T47D (cell line): ENCODE results near the gene ARHGEF39.
"Not testable (repeated sequence)": the region's sequence is repeated elsewhere in the genome, so short reads cannot be mapped to it uniquely, and the experiment has no call there.

Source experiments
- DNase-seq, 2 experiments: peaks; one replicate each; pipeline versions ENCODE4 v3.0.0 to v3.0.0-alpha.2; 2011 to 2012; ENCODE audit warnings: low read depth in 1 of 2, low spot score in 1 of 2
- JUND ChIP-seq: IDR thresholded peaks from 2 replicates; pipeline ENCODE4 v1.6.1; 2012; ENCODE audit warnings: low read depth
- in situ Hi-C: cut with HindIII; loops from 2 replicates; pipeline ENCODE4 v1.10.0; 2016; ENCODE audit warnings: low sequenced_read_pairs, low pct_unique_long_range_greater_than_20kb

Gene ARHGEF39

GRCh38 chr9:35635730-35636129, 29.3 kb downstream of the ARHGEF39 start:
- no peak for TF ChIP-seq JUND
- in situ Hi-C loops: no loop called here
- no peak for DNase-seq

- no peak for DNase-seq
- no peak for TF ChIP-seq JUND
- in situ Hi-C loops: no loop called here
Measured at GRCh38 chr9:35629597-35629996, 35.4 kb downstream of the ARHGEF39 start.

DNA sequence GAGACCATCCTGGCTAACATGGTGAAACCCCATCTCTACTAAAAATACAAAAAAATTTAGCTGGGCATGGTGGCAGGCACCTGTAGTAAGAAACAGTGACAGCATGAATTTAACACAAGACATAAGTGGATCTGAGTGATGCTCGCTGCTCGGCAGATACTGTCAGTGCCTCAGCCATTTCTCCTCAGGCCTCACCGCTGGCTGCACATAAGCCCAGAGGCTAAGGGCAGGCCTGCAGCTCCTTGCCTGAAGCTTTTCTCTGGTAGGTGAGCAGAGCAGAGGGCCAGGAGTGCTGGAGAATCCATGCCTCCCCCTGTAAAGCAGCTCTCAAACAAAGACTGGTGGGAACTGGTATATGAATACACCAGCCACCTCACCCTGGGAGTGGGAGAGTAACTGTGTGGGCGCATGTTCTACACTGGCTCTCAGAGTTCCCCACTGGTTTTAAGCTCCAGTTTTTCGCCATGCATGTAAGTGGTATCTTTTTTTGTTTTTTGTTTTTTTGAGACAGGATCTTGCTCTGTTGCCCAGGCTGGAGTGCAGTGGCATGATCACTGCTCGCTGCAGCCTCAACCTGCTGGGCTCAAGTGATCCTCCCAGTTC, 36.5 kb downstream of the ARHGEF39 start:
- in situ Hi-C loops: no loop called here
- no peak for DNase-seq
- no peak for TF ChIP-seq JUND

- in situ Hi-C loops: no loop called here
- TF ChIP-seq JUND: no peak
- no peak for DNase-seq
Measured at GRCh38 chr9:35627575-35627974, 37.4 kb downstream of the ARHGEF39 start.

- in situ Hi-C loops: no loop called here
- DNase-seq: no peak
- TF ChIP-seq JUND: no peak
Measured at GRCh38 chr9:35619800-35620158, 45.2 kb downstream of the ARHGEF39 start.

- DNase-seq: no peak
- in situ Hi-C loops: no loop called here
- no peak for TF ChIP-seq JUND
Measured at GRCh38 chr9:35618854-35619799, 45.9 kb downstream of the ARHGEF39 start.

DNA sequence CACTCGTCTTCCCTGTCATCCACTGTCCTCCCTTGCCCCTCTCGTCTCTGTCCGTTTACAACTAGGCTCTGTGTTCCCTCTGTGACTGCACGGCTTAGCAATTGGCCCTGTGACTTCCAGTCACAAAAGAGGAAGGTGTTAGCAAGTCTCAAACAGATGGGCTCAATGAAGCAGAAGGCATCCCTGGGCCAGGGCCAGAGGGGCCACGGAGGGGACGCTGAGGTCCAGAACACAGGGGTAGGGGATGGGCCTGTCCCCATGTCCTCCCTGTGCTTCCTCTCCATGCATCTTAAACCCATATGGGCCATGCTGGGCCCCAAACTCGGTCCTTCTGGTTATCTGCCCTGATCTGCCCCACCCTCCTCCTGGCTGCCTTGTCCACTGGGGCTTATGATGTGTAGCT, 46.7 kb downstream of the ARHGEF39 start, which contains the start of gene CD72:
TSS of gene CD72 (minus strand) at position 89 of the 403 bp plus-strand sequence. CDS start 110 bp downstream, outside the sequence.
- in situ Hi-C loops: no loop called here
- no peak for DNase-seq

GRCh38 chr9:35617548-35617947, 47.4 kb downstream of the ARHGEF39 start:
- TF ChIP-seq JUND: no peak
- in situ Hi-C loops: no loop called here

More for the DNA sequence above, 46.7 kb downstream of the ARHGEF39 start, which contains the start of gene CD72:
- TF ChIP-seq JUND: no peak

DNA sequence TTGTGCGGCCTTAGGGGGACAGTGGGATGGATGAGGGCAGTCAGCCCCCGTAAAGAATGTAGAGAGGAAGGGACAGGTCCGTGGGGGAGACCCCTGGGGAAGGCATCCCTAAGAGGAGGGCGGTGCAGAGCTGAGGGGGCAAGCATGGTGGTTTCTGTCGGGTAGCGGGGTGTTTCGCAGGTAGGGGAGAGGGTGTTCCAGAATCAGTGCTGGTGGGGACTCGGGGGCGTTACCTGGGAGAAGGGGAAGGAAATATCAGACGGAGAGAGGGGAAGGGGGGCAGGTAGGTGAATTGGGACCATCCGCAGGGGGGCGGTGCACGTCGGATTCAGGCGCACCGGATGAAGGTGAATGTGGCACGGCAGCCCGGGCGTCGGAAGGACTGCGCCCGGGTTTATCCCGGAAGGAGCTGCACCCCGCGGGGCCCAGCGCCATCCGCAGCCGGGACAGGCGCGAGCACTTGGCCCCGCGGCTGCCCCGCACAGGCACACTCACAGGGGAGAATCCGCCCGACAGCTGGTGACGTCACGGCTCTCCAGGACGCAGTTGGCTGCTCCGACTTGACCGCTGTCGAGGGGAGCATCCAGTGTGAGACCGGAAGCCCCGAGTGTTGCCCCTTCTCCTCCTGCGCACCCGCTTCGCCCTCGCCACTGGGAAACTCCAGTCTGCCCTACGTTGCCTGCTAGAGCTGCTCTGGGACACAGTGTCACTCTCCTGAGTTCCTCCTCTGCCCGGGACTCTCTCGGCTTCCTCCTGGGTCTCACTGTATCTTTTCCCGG, 48.1 kb downstream of the ARHGEF39 start:
- peak in 1 of 2 experiments; percentile 13 for DNase-seq
- no peak for TF ChIP-seq JUND
- in situ Hi-C loops: no loop called here

More at GRCh38 chr9:35617548-35617947, 47.4 kb downstream of the ARHGEF39 start:
- no peak for DNase-seq

DNA sequence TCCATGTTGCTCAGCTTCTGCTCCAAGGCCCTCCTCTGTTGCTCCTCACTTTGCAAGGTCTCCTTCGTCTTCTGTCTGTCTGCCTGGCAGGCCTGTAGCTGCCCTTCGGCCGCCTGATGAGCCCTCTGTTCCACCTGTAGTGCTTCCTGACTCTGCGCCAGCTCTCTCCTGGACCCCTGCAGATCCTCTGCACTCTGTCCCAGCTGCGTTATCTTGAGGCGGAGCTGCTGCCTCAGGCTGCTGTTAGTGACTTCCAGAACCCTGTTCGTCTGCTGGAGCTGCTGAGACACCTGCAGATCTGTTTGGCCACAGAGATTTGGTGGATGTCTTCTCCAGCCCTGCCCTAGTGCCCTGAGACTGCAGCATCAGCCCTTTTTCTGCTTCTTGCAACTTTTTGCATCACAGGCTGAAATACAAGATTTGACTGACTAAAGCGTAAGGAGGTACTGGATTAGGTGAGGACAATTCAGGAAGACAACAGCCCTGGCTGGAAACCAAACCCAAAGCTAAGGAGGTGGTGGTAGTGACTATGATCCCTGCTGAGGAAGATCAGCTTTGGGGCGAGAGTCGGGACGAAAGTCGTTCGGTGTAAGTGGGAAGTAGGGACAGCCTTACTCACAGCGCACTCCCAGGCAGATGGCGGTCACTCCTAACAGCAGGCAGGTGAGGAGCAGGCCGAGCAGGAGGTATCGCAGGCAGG, 48.9 kb downstream of the ARHGEF39 start:
- TF ChIP-seq JUND: no peak
- no peak for DNase-seq
- in situ Hi-C loops: no loop called here

DNA sequence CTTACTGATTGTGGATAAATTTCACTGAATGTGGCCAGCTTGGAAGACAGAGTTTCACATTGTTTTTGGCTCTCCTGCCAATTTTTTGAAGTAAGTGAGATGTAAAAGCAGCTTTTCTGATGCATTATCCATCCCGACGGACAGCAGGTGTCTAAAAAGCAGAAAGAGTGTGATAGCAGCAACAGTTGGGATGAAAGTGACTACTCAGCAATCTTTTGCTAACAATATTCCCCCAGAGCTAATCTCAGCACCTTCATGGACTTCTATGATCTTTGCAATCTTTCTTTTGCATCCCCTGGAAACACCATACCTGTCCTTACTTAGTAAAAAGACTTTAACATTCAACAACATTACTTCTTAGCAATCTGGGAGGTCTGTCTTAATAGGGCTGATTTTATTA, 52.2 kb downstream of the ARHGEF39 start:
- no peak for TF ChIP-seq JUND
- DNase-seq: no peak
- in situ Hi-C loops: no loop called here

DNA sequence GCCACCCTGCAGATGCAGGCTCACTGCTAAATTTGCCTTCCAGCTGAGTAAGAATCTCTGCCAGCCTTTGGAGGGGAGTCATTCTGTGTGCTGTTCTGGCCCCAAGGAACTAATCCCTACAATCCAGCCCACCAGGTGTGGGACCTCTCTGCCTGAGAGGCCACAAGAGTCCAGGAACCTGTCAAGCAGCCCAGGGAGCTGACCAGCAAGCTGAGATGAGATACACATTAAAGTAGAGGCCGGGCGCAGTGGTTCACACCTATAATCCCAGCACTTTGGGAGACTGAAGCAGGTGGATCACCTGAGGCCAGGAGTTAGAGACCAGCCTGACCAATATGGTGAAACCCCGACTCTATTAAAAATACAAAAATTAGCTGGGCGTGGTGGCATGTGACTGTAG, 52.9 kb downstream of the ARHGEF39 start:
- in situ Hi-C loops, DNase-seq: not testable (repeated sequence)
